WTC11 (cell line): ENCODE measurements around the gene MGMT.

Experiments
- CTCF ChIP-seq: fragments of 200-600 bp; IDR thresholded peaks from 2 replicates; pipeline ENCODE4 v1.8.0; 2022; ENCODE audit warnings: antibody characterized with exemption
- ESRRA ChIP-seq: sonication (generic); formaldehyde crosslinking; IDR thresholded peaks from 2 replicates; pipeline ENCODE4 v1.8.1; 2022; ENCODE audit warnings: mild to moderate bottlenecking, missing genetic modification reagents, borderline replicate concordance
- FOXJ3 ChIP-seq: sonication (generic); formaldehyde crosslinking; IDR thresholded peaks from 2 replicates; pipeline ENCODE4 v1.9.0; 2021; ENCODE audit warnings: missing genetic modification reagents, mild to moderate bottlenecking, borderline replicate concordance
- FOXP4 ChIP-seq: sonication (generic); formaldehyde crosslinking; IDR thresholded peaks from 2 replicates; pipeline ENCODE4 v1.8.0; 2022; ENCODE audit warnings: mild to moderate bottlenecking, missing genetic modification reagents
- GABPB1 ChIP-seq: sonication (generic); formaldehyde crosslinking; IDR thresholded peaks from 2 replicates; pipeline ENCODE4 v1.8.1; 2023; ENCODE audit warnings: mild to moderate bottlenecking, missing genetic modification reagents
- NR1H2 ChIP-seq: sonication (generic); formaldehyde crosslinking; IDR thresholded peaks from 2 replicates; pipeline ENCODE4 v1.9.0; 2021; ENCODE audit warnings: mild to moderate bottlenecking, moderate library complexity, missing genetic modification reagents
- NR2C2 ChIP-seq: sonication (generic); formaldehyde crosslinking; IDR thresholded peaks from 2 replicates; pipeline ENCODE4 v1.8.0; 2022; ENCODE audit warnings: mild to moderate bottlenecking, missing genetic modification reagents
- RELA ChIP-seq: sonication (generic); formaldehyde crosslinking; IDR thresholded peaks from 2 replicates; pipeline ENCODE4 v1.8.1; 2022; ENCODE audit warnings: missing genetic modification reagents, mild to moderate bottlenecking, borderline replicate concordance
- RORB ChIP-seq: fragments of 250-450 bp; sonication (Bioruptor Pico); IDR thresholded peaks from 2 replicates; pipeline ENCODE4 v1.9.0; 2021; ENCODE audit warnings: mild to moderate bottlenecking
- STAT6 ChIP-seq: sonication (generic); formaldehyde crosslinking; conservative IDR thresholded peaks from 2 replicates; pipeline ENCODE4 v1.8.1; 2023; ENCODE audit warnings: mild to moderate bottlenecking, low read depth, missing genetic modification reagents, moderate library complexity
- TP53 ChIP-seq: sonication (generic); formaldehyde crosslinking; IDR thresholded peaks from 2 replicates; pipeline ENCODE4 v1.8.1; 2023; ENCODE audit warnings: mild to moderate bottlenecking, missing genetic modification reagents
- ZNF121 ChIP-seq: sonication (generic); formaldehyde crosslinking; IDR thresholded peaks from 2 replicates; pipeline ENCODE4 v1.8.0; 2023; ENCODE audit warnings: missing genetic modification reagents
- ZSCAN18 ChIP-seq: fragments of 250-450 bp; sonication (Bioruptor Pico); IDR thresholded peaks from 2 replicates; pipeline ENCODE4 v2.1.2; 2022; ENCODE audit warnings: mild to moderate bottlenecking, moderate library complexity

- TF ChIP-seq TP53 (no peak), ESRRA (CRISPR knock-in tag) (no peak), ZSCAN18 (CRISPR knock-in tag) (no peak), CTCF (no peak), FOXP4 (CRISPR knock-in tag) (no peak), FOXJ3 (CRISPR knock-in tag) (no peak), RORB (CRISPR knock-in tag) (no peak), RELA (CRISPR knock-in tag) (no peak), NR2C2 (CRISPR knock-in tag) (no peak), NR1H2 (CRISPR knock-in tag) (no peak), STAT6 (CRISPR knock-in tag) (no peak), ZNF121 (CRISPR knock-in tag) (no peak), GABPB1 (no peak)
Measured at GRCh38 chr10:129433266-129433665, 33.8 kb upstream of the MGMT start.
